NCI-H460 (cell line): Measurements from ENCODE around the gene RGPD4. TPM values are rescaled to one million over a fixed set of nuclear protein-coding genes. Genes with fewer than 3 reads are reported as not detected.
A peak's percentile ranks its signal among the peaks of the same experiment; 100 is the strongest.
"Not testable (repeated sequence)": the region's sequence is repeated elsewhere in the genome, so short reads cannot be mapped to it uniquely, and the experiment has no call there.

Experiments used
- DNase-seq: peaks from one replicate; pipeline ENCODE4 v3.0.0-alpha.2; 2016; ENCODE audit warnings: low read depth; ENCODE audit errors: extremely low read depth
- small RNA-seq, 2 experiments: library from RNA; depleted of rRNA; stranded (forward); fragments of <200 nt; gene quantifications; one replicate each; pipeline ENCODE3, GENCODE V24; 2014
- total RNA-seq: library from RNA; depleted of rRNA; stranded (reverse); fragments of >200 nt; shearing (Covaris generic); gene quantifications from 2 replicates; pipeline ENCODE4 v1.2.3, GENCODE V29; 2014; rRNA removed

RGPD4 gene
- total RNA-seq, 1 experiment from 2014 or later = 0.07 TPM

GRCh38 chr2:107916696-107917370, 90.1 kb downstream of the RGPD4 start:
- not testable (repeated sequence) for DNase-seq

- DNase-seq = no peak
Observed at GRCh38 chr2:107927034-107927534, 100.4 kb downstream of the RGPD4 start.

GRCh38 chr2:107931412-107931811, 104.7 kb downstream of the RGPD4 start:
- no peak for DNase-seq

- DNase-seq = no peak
Observed at GRCh38 chr2:107932488-107932887, 105.8 kb downstream of the RGPD4 start.

- peak; percentile 14 for DNase-seq
Observed at GRCh38 chr2:107932979-107933378, 106.3 kb downstream of the RGPD4 start.

GRCh38 chr2:107936433-107937359, 110.0 kb downstream of the RGPD4 start:
- DNase-seq = peak; percentile 2

Small RNAs within 50 kb of the gene (small RNA-seq; reads per million reads assigned to genes)
- gene AC009963.1 = 0 reads per million in 2 experiments
- gene AC009963.2 = 0 reads per million in 2 experiments

Other genes with a start within 250 kb of the RGPD4 start
- not detected in 2 replicates for gene SLC5A7, start 159.6 kb downstream of the RGPD4 start, total RNA-seq